Activated CD4-positive, alpha-beta T cell treated with anti-CD3 and anti-CD28 coated beads, Interleukin-2, Interleukin-6, amounts not matched to agents 100 ng/mL and 50 ng/mL, durations not matched to agents 16 hours and 8 hours (primary cell): Measurements from ENCODE around the gene SMAGP.
"Not testable (repeated sequence)": the region's sequence is repeated elsewhere in the genome, so short reads cannot be mapped to it uniquely, and the experiment has no call there.

Experiments
- DNase-seq: peaks from one replicate; pipeline ENCODE4 v3.0.0-alpha.2; 2020

SMAGP gene, protein sequence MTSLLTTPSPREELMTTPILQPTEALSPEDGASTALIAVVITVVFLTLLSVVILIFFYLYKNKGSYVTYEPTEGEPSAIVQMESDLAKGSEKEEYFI

DNA sequence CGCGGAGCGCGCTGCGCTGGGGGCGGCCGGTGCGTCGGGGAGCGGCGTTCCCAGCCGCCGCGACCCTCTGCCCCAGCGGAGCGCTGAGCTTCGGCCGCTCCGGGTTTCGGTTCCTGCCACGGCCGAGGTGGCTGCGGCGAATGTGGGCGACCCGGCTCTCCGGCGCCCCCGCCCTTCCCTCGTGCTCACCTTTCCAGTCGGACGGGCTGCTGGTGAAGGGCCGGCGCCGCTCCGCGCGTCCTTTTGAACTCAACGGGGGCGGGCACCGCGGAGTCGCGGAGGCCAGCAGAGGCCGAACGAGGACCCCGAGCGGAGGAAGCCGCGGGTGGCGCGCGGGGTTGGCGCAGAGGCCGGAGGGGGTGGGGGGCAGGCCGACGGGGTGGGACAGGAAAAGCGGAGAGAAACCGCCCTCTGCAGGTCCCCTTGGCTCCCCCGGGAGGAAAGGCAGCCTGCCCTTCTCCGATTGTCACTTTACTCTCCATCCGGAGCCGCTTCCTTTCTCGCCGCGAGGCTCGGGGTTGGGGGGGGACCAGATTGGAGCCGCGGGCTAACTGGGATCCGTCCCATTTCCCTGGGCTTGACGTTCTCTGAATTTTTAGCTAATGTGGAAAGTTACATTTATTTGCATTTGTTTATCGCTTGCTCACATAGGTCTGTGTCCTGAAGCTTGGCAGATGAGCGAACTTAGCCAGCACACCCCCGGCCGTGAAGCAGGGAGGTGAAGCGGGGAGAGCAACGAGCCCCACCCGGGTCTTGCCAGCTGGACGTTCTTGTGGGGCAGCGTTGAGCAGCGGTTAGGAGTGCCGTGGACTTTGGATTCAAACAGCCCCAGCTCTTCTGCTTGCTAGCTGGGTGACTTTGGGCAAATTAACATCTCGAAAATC is at the start of gene SMAGP:
SMAGP (minus strand) TSS at position 349 of the 884 bp plus-strand sequence. CDS start 1,137 bp downstream, outside the sequence.
- DNase-seq, result peak; percentile 42

DNA sequence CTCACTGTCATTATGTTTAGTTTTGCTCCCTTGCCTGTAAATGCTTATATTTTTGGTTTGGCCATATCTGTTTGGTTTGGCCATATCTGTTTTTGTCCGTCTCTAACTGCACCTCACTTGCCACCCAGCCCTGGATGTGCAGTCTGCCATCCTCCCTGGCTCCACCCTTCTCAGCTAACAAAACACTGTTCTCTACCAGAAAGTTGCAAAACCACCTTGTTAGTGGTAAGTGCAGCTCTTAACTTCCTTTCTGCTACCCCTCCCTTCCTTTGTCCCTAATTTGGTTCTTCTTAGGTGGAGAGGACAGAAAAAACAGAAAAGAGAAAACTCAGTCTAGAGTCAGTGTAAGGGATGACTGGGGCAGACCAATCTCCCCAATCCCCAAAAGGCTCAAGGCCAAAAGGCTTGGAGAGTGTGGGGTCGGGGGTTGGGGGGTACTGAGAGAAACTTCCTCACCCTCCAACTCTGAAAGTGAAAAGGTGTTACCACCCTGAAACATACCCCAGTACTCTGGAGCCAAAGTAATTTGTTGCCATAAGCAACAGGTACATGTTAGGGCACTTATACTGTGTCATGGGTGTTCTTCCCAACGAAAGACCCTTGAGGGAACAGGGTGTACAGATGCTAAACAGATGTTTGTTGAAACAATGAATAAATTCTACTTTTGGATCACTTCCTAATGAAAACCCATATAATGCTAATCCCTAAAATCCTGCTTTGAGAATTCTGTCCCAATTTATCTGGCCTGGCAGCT is 48.8 kb upstream of the SMAGP start:
- peak; percentile 62 for DNase-seq

DNA sequence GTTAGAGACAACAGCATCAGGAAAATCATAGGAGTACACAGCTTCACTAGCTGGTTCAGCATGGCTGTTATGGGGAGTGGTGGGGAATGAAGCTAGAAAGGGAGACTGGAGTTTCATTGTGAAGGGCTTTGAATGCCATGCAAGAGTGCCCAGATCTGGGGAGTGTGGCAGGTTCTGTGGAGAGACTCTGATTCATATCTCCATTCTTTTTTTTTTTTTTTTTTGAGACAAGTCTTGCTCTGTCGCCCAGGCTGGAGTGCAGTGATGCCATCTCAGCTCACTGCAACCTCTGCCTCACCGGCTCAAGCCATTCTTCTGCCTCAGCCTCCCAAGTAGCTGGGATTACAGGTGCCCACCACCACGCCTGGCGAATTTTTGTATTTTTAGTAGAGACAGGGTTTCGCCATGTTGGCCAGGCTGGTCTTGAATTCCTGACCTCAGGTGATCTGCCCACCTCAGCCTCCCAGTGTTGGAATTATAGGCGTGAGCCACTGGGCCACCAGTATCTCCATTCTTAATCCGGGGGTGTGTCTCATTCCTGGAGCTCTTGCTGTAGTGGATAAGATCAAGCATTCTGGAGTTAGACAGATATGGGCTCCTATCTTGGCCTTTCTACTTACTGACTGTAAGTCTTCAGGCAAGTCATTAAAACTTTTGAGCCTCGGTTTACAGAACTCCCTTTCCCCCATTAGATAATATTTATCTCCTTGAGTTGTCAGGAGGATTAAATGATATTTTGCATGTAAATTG is 48.0 kb upstream of the SMAGP start:
- not testable (repeated sequence) for DNase-seq

DNA sequence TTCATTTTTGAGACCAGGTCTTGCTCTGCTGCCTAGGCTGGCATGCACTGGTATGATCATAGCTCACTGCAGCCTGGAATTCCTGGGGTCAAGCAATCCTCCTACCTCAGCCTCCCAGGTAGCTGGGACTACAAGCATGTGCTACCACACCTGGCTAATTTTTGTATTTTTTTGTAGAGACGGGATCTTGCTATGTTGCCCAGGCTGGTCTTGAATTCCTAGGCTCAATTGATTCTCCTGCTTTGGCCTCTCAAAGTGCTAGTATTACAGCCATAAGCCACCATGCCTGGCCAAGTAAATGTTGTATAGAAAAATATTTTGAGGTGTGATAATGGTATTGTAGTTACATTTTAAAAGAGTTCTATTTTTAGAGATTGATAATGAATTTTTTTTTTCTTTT is 41.2 kb upstream of the SMAGP start:
- DNase-seq, result no peak

DNA sequence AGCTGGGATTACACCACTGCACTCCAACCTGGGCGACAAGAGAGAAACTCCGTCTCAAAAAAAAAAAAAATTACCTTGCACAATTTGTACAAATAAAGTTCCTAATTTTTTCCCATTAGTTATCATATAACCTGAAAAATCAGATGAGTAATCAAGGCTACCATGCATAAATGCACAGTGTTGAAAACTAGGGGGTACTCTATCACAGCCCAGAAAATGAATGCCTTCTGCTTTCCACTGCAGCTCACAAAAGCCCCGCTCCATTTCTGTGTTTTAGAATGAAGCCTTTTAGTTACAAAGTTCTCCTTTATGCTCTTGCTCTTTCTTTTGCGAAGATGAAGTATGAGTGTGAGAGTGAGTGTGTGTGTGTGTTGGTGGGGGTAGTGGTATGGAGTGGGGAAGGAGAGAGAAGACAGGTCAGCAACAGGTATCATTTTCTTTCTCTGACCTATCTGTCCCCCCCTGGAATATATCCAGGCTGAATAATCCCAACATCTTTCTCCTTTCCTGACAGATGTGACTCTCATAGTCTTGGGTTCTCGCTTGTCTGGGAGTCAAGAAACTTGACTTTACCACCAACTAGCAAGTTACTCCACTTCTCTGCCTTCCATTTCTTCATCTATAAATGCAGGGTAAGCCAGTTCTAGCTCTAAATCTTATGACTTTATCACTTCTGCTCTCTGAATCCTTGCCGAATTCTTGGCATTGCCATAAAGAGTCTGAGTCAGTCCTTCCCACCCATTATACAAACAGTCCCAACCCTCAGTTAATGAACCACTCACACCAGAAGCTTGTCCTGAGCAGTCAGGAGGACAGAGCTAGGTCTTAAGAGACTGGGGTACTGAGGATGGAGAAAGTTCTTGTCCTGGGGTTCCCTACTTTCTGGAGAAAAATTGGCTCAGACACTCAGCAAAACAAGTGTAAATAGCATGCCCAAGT is 37.7 kb upstream of the SMAGP start:
- DNase-seq, result no peak

DNA sequence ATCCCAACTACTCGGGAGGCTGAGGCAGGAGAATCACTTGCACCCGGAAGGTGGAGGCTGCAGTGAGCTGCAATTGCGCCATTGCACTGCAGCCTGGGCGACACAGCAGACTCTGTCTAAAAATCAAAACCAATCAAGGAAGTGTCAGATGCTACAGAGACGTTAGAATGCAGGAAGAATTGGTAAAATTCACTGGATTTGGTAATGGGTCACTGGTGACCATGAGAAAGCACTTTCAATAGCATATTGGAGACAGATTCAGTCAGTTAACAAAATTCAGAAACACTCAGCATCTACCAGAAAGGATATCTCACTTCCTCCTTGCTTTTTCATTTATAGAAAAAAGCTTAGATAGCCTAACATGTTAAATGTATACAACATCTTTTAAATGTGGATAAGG is 36.3 kb upstream of the SMAGP start:
- no peak for DNase-seq

DNA sequence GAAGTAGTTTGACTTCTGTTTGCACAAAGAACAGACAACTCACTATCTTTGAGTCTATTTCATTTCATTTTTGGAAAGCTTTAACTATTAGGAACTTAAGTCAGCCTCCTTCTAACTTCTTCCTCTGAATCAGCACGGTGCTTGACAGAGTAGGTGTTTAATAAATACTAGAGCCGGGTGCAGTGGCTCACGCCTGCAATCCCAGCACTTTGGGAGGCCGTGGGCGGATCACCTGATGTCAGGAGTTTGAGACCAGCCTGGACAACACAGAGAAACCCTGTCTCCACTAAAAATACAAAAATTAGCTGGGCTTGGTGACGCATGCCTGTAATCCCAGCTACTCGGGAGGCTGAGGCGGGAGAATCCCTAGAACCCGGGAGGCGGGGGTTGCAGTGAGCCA is 30.6 kb upstream of the SMAGP start:
- DNase-seq, result not testable (repeated sequence)

DNA sequence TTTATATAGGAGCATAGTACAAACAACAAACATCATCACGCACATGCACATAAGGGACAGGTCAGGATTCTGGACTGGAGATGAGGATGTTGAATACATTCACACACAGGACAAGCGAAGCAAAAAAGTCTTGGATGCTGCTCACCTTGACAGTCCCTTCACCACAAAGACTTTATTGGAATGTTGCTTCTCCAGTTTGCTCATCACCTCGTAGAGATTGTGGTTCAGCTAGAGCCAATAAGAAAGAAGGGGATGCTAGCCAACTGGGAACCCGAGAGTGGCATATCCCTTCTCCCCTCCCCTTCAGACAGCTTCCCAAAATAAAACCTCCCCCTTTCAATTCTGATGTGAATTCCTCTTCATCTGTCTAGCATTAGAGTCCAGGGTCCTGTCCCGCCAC is 25.4 kb upstream of the SMAGP start:
- DNase-seq, result no peak

DNA sequence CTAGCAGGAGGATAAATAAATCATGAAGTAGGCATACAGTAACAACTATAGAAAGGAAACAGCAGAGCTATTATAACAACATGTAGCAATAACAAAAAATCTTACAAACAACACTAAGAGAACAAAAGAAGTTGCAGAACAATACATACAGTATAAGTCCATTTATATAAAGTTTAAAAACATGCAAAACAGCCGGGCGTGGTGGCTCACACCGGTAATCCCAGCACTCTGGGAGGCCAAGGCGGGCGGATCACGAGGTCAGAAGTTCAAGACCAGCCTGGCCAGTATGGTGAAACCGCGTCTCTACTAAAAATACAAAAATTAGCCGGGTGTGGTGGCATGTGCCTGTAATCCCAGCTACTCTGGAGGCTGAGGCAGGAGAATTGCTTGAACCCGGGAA is 23.9 kb upstream of the SMAGP start:
- DNase-seq, result not testable (repeated sequence)

DNA sequence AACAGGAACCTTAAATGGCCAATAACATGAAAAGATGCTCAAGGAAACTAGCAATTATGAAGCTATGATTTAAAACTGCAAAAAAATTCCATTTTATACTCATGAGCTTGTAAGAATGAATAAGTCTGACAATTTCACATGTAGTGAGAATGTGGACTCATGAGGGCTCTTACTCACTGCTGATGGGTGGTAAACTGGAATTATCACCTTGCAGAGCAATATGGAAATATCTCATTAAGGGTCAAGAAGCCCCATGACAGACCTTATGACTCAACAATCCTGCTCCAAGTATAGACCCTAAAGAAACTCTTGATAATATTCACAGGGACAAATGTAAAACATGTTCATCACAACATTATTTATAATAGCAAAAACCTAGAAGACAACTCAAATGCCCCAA is 23.5 kb upstream of the SMAGP start:
- no peak for DNase-seq

DNA sequence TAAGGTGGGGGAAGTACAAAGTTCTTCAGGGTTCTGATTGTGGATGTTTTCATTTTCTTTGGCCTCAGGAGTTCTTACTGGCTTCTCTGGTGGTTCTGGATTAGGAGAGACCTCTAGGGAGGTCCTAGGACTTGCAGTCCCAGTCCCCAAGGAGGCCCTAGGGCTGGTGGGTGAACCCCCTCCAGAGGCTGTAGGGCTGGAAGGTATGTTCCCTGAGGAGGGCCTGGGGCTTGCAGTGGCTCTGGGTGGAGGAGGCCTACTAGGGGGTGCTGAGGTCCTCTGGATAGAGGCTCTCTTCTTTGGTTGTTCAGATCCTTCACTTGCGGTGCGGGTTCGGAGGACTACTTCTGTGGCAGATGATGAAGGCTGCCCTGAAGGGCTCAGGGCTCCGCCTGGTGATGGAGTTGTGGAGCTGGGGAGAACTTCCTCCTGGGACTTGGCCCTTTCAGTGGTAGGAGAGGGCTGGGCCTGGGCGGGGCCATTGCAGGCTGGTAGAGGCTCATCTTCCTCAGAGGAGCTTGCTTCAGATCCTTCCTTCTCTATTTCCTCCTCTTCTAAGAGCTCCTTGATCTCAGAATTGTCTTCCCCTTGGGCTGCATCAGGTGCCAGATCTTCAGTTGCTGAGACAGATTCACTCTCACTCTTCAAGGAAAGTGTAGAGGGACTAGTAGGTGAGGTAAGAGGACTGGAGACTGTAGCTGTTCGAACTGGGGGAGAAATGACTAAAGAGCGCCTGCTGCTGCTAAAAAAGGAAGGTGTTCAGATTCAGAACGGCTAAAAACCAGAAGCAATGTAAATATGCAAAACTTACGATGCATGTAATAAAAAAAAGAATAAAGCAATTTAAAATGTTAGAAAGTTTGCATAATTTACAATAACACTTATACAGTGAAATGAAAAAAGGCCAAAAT is 21.6 kb upstream of the SMAGP start:
- DNase-seq, result not testable (repeated sequence)

DNA sequence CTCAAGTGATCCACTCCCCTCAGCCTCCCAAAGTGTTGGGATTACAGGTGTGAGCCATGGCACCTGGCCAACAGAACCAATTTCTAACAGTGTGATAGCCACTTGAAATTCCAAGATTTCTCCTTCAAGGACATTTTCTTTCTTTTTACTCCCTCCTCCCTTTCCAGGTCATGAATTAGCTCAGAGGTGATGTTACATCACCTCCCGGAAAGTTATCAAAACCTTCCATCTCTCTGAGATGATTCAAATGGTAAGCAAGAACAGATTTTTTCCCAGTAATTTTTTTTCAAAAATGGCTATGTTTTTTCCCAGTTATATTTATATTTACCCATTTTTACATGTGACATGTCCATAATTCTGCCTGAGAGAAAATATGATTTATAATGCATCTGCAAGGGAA is 15.6 kb upstream of the SMAGP start:
- no peak for DNase-seq

DNA sequence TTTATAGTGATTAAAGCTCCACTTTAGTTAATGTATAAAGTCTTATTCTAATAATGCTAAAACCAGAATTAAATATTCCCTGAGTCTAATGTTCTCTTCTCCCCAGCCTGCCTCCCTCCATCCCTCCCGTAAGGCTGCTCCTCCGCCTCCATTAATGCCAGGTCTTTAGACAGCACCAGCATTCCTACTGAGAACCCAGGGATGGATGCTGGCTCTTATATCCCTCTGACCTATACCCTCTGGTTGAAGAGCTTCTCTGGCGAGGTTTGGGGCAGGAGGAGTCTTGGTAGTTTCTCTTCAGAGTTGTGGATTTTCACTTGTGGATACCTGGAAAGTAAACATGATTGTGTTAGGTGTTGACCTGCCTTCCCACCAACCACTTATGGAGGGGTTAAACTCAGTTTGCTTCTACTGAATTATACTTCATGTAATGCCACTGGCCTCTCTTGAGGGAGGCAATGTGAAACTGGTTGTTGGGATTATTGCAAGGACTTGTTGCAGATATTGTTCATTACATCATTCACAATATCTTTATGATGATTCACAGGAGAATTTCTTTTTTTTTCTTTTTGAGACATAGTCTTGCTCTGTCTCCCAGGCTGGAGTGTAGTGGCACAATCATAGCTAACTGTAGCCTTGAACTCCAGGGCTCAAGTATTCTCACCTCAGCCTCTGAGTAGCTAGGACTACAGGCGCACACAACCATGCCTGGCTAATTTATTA is 11.1 kb upstream of the SMAGP start:
- no peak for DNase-seq

DNA sequence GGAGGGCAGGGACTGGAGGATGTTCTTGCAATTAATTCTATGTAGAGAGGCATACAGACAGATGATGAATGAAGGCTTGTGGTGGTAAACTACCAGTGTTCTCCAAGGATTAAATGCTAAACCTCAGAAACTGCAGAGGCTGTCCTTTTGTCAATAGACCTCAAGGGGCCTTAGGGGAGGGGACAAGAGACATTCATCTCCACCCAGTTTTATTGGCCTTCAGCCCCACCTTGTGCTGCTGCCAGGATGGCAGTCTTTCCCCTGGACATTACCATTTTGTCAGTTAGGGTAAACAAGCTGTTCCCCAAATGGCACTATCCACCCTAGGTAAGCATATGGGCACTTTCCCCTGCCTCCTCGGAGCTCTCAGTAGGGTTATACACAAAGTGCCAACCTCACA is 4.9 kb upstream of the SMAGP start:
- no peak for DNase-seq

DNA sequence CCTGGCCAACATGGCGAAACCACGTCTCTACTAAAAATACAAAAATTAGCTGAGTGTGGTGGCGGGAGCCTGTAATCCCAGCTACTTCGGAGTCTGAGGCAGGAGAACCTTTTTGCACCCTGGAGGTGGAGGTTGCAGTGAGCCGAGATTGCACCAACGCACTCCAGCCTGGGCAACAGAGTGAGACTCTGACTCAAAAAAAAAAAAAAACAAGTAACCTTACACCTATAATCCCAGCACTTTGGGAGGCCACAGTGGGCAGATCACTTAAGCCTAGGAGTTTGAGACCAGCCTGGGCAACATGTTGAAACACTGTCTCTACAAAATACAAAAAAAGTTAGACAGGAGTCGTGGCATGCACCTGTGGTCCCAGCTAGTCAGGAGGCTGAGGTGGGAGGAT is 2.6 kb upstream of the SMAGP start:
- not testable (repeated sequence) for DNase-seq

DNA sequence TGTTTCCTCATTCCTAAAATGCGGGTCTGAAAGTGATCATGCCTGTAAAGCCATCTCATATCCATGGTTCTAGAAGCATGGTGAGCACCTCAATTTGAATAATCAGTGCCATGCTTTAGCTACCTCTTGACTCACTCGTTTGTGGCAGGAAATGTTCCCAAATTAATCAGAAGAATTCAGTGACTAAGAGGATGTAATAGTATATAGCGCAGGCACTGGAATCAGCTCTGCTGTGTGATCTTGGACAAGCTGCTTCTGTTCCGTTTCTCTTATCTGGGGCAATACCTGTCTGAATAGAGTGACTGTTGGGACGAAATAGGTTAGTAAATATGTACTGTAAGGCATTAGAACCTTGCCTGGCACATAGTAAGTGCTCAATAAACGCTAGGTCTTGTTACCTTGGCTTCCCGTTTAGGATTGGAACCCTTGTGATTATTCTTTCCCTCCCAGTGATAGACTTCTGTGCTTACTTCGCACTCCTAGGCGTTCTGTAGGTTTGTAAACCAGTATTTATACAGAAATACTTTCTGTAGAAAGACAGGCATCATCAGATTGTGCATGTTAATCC is 820 bp upstream of the SMAGP start:
- DNase-seq, result no peak

DNA sequence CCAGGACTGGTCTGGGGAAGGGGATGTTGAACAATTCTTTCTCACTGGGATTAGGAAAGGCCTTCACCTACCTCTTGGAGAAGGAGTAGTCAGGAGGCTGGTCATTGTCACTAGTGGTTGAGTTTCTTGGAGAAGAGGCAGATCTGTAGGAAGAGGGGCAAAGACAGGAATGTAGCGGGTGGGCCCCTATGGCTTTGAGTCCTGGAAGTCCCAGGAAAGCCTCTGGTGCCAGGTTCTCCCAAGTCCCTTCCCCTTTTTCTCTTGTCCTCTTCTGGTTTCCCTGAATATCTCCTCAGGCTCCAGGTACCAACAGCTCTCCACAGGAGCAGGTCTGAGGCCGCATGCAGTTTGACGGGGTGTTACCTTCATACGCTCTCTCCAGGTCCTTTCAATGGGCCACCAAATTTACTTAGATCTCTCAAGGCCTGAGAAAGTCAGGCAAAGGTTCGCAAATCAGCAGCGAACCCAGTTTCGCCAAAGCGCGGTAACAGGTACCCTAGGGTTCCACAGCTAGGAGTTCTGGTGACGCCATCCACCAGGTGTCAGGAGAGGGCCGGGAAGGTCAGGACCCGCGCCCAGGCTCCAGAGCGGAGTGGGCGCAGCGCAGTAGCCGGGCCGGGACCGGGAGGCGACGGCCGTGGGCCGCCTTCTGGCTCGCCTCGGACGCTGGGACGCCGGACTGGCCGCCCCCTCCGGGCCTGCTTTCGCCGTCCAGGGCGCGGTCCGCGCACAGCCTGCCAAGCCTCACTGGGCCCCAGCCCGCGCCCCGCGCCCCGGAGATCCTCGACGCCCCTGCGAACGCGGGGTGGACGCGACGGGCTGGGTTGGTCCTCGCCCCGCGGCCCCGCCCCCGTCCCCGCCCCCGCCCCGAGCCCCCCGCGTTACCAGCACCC is 795 bp downstream of the SMAGP start:
- peak; percentile 49 for DNase-seq

DNA sequence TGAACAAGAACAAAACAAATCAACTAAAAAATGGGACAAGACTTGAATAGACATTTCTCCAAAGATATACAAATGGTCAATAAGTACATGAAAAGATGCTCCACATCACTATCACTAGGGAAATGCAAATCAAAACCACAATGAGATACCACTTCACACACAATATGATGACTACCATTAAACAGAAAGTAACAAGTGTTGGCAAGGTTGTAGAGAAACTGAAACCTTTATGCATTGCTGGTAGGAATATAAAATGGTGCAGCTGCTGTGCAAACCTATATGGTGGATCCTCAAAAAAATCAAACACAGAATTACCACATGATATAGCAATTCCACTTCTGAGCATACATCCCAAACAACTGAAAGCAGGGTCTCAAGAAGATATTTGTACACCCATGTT is 5.2 kb downstream of the SMAGP start:
- peak; percentile 28 for DNase-seq

DNA sequence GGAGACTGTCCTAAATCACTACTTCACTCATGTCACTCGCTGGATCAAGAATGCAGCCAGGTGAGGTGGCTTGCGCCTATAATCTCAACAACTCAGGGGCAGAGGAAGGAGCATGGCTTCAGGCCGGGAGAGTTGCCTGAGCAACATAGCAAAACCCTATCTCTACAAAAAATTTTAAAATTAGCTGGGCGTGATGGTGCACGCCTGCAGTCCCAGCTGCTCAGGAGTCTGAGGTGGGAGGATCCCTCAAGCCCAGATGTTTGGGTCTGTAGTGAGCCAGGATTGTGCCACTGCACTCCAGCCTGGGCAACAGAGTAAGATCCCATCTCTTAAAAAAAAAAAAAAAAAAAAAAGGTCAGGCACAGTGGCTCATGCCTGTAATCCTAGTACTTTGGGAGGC is 5.9 kb downstream of the SMAGP start:
- no peak for DNase-seq
